SU-DHL-6 (cell line): ENCODE measurements around the gene NPAS3.

Source experiments
- EZH2phosphoT487 ChIP-seq: fragments of 200-600 bp; sonication (generic), shearing (Covaris generic); conservative IDR thresholded peaks from 2 replicates; pipeline ENCODE4 v1.6.1; 2018; ENCODE audit warnings: mild to moderate bottlenecking, antibody characterized with exemption, low read length, moderate library complexity, mixed read lengths
- TF ChIP-seq, protein P1 (sequence below): fragments of 200-600 bp; sonication (generic); IDR thresholded peaks from one replicate; pipeline ENCODE4 v1.5.1; 2017; ENCODE audit warnings: antibody characterized with exemption, mild to moderate bottlenecking, low read length, moderate library complexity; ENCODE audit not compliant: insufficient read depth, poor library complexity, severe bottlenecking

DNA sequence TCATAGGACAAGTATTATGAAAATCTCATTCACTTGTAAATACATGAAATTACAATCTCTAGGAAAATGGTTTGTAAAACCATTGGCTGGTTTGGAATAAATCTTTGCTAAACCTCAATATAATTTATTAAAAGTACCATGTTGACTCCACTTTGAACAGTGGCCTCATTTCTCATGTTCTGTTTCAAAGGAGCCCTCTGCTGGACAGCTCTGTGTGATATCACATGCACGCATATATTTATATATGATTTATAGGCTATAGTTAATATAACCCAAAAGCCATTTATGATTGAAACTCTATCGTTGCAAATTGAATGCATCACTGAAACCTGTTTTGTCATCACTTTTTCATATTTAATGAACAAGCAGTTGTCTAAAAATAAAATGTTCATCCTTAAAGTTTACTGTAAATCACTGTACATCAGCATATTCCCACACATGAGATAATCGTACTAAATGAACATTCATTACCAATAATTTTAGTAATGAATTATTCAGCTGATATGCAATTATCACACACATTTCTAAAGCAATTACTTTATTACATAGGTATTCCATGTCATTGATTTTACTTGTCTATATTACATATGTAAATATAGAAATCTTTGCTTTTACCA, 493.8 kb downstream of the NPAS3 start:
- TF ChIP-seq, protein P1, sequence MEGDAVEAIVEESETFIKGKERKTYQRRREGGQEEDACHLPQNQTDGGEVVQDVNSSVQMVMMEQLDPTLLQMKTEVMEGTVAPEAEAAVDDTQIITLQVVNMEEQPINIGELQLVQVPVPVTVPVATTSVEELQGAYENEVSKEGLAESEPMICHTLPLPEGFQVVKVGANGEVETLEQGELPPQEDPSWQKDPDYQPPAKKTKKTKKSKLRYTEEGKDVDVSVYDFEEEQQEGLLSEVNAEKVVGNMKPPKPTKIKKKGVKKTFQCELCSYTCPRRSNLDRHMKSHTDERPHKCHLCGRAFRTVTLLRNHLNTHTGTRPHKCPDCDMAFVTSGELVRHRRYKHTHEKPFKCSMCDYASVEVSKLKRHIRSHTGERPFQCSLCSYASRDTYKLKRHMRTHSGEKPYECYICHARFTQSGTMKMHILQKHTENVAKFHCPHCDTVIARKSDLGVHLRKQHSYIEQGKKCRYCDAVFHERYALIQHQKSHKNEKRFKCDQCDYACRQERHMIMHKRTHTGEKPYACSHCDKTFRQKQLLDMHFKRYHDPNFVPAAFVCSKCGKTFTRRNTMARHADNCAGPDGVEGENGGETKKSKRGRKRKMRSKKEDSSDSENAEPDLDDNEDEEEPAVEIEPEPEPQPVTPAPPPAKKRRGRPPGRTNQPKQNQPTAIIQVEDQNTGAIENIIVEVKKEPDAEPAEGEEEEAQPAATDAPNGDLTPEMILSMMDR = peak; percentile 14
- TF ChIP-seq EZH2phosphoT487 = no peak
